Measurements from ENCODE around the gene WDR45B.

The WDR45B gene

GRCh38 chr17:82571855-82572254, 76.4 kb downstream of the WDR45B start:
- Histone ChIP-seq H3K27me3 (no peaks in the 10 kb centered on the region), H3K27ac (no peak overlapping the region), H3K9me3 (no peaks in the 10 kb centered on the region), H3K4me1 (ENCODE audit: control insufficient read depth in 1 of 2, insufficient read depth in 1 of 2, low read depth in 1 of 2, low read length in 1 of 2) (peaks cover 7 to 9% of the 10 kb centered on the region in 2 experiments), H3K4me3 (ENCODE audit: low read depth in 1 of 2, low read length in 1 of 2) (no peak overlapping the region), H3K36me3 (peaks cover 78% of the 10 kb centered on the region)
- TF ChIP-seq CTCF (IDR thresholded peaks at IDR 0.05) = no peak

- Histone ChIP-seq H3K27ac (no peak overlapping the region), H3K36me3 (peaks cover 77% of the 10 kb centered on the region), H3K27me3 (no peaks in the 10 kb centered on the region), H3K9me3 (no peaks in the 10 kb centered on the region), H3K4me1 (ENCODE audit: control insufficient read depth in 1 of 2, insufficient read depth in 1 of 2, low read depth in 1 of 2, low read length in 1 of 2) (peaks cover 9 to 10% of the 10 kb centered on the region in 2 experiments), H3K4me3 (ENCODE audit: low read depth in 1 of 2, low read length in 1 of 2) (no peak overlapping the region)
- no peak for TF ChIP-seq CTCF (IDR thresholded peaks at IDR 0.05)
Observed at GRCh38 chr17:82570277-82570676, 78.0 kb downstream of the WDR45B start.

DNA sequence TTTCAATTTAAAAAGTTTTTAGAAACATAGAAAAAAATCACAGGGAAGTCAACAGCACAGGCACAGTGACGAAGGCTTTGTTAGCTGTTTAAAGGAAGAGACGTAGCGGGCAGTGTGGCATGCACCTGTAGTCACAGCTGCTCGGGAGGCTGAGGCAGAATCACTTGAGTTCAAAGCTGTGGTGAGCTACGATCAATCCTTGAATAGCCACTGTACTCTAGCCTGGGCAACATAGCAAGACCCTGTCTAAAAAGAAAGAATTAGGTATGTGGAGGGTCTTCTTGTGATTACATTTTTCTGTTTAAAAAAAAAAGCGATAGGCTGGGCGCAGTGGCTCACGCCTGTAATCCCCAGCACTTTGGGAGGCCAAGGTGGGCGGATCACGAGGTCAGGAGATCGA, 78.6 kb downstream of the WDR45B start:
- peaks cover 6 to 8% of the 10 kb centered on the region in 2 experiments for H3K4me1 ChIP-seq (ENCODE audit: control insufficient read depth in 1 of 2, insufficient read depth in 1 of 2, low read depth in 1 of 2, low read length in 1 of 2)
- TF ChIP-seq CTCF (IDR thresholded peaks at IDR 0.05) = no peak
- no peak overlapping the region for H3K4me3 ChIP-seq (ENCODE audit: low read depth in 1 of 2, low read length in 1 of 2)
- H3K27me3 ChIP-seq = no peaks in the 10 kb centered on the region
- no peaks in the 10 kb centered on the region for H3K9me3 ChIP-seq
- H3K36me3 ChIP-seq = peaks cover 78% of the 10 kb centered on the region
- no peak overlapping the region for H3K27ac ChIP-seq

DNA sequence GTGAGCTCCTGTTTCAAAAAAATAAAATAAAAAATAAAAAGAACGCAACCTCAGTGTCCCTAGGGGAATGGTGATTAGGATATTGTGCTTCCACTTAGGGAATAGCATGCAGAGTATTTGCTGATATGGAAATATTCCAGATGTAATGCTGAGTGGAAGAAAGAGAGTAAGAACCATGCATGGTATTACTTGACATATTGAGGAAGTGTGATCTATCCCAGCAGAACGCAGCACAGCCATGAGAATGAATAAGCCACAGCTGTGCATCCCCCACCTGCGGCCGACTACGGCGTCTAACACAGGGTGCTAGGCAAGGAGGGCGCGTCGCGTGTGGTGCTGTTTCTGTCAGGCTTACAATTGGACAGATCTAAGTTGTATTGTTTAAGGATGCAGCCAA, 79.2 kb downstream of the WDR45B start:
- Histone ChIP-seq H3K9me3 (no peaks in the 10 kb centered on the region), H3K36me3 (peaks cover 71% of the 10 kb centered on the region)
- no peak for TF ChIP-seq CTCF (IDR thresholded peaks at IDR 0.05)

DNA sequence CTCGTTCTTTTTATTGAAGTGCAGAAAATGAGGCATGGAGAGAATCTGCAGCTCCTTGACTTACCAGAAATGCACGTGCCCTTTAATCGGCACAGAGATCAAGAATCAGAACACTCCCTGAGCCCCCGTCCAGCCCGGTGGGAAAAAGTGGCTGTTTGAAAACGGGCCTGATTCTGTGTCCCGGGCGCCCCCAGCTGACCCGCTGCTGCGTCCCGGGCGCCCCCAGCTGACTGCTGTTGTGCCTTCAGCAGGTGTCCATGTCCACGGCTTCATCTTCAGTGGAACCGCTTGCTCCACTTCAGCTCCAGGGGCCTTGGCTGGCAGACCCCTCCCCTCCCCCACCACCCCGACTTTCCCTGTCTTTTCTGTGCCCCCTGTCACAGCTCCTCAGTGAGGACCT, 81.0 kb downstream of the WDR45B start:
- no peak overlapping the region for H3K27ac ChIP-seq
- H3K9me3 ChIP-seq = no peaks in the 10 kb centered on the region
- no peak overlapping the region for H3K4me3 ChIP-seq (ENCODE audit: low read depth in 1 of 2, low read length in 1 of 2)
- no peak for TF ChIP-seq CTCF (IDR thresholded peaks at IDR 0.05)
- peaks cover 4 to 8% of the 10 kb centered on the region in 2 experiments for H3K4me1 ChIP-seq (ENCODE audit: control insufficient read depth in 1 of 2, insufficient read depth in 1 of 2, low read depth in 1 of 2, low read length in 1 of 2)
- H3K27me3 ChIP-seq = no peaks in the 10 kb centered on the region
- peaks cover 56% of the 10 kb centered on the region for H3K36me3 ChIP-seq

More for the DNA sequence above, 79.2 kb downstream of the WDR45B start:
- Histone ChIP-seq H3K4me3 (ENCODE audit: low read depth in 1 of 2, low read length in 1 of 2) (no peak overlapping the region), H3K4me1 (ENCODE audit: control insufficient read depth in 1 of 2, insufficient read depth in 1 of 2, low read depth in 1 of 2, low read length in 1 of 2) (peaks cover 4 to 8% of the 10 kb centered on the region in 2 experiments), H3K27me3 (no peaks in the 10 kb centered on the region), H3K27ac (no peak overlapping the region)
